Stomach smooth muscle (tissue), 2 donors: Measurements from ENCODE around the gene ANGPT4.

Source experiments
- H3K27ac ChIP-seq: one replicate; pipeline ENCODE4 v1.7.0; 2013; ENCODE audit warnings: mild to moderate bottlenecking, low read length, inconsistent platforms
- H3K27me3 ChIP-seq, 2 donors: one replicate each; pipeline ENCODE4 v1.7.0; 2013; ENCODE audit warnings: low read length in 2 of 2; ENCODE audit not compliant: insufficient read depth in 2 of 2, control insufficient read depth in 1 of 2
- H3K36me3 ChIP-seq, 2 donors: one replicate each; pipeline ENCODE4 v1.7.0; 2013; ENCODE audit warnings: low read length in 2 of 2; ENCODE audit not compliant: control insufficient read depth in 2 of 2, insufficient read depth in 2 of 2
- H3K4me1 ChIP-seq: one replicate; pipeline ENCODE4 v1.7.0; 2013; ENCODE audit warnings: low read length; ENCODE audit not compliant: control insufficient read depth, insufficient read depth
- H3K4me3 ChIP-seq, 2 donors: one replicate each; pipeline ENCODE4 v1.7.0; 2013; ENCODE audit warnings: low read length in 2 of 2
- H3K9ac ChIP-seq, 2 donors: one replicate each; pipeline ENCODE4 v1.7.0; 2013; ENCODE audit warnings: low read length in 2 of 2, mild to moderate bottlenecking in 1 of 2
- H3K9me3 ChIP-seq, 2 donors: one replicate each; pipeline ENCODE4 v1.7.0; 2013; ENCODE audit warnings: low read length in 2 of 2; ENCODE audit not compliant: control insufficient read depth in 2 of 2
- donor health status: healthy.
- donor health status: Pancreatic carcinoma.

Gene ANGPT4

DNA sequence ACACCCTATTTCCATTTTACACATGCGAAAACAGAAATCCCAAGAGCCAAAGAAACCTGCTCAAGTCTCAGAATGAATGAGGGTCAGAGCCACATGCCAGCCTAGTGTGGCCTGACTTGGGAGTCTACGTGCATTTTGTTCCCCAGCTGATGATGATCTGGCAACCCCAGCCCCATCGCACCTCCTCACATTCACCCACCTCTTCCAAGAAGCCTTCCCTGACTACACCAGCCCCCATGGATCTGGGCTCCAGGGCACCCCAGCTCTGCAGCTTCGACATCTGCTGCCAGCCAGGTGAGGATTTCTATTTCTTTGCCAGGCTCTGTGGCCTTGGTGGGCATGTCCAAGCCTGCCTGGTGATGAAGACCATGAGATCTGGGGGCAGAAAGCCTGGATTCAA is 41.0 kb downstream of the ANGPT4 start:
- H3K27ac ChIP-seq, result no peak overlapping the region
- H3K36me3 ChIP-seq, result no peaks in the 10 kb centered on the region
- no peaks in the 10 kb centered on the region for H3K9me3 ChIP-seq
- H3K4me1 ChIP-seq, result no peaks in the 10 kb centered on the region
- H3K27me3 ChIP-seq, result peaks cover 5 to 6% of the 10 kb centered on the region in 2 donors
- H3K4me3 ChIP-seq, result no peak overlapping the region
- H3K9ac ChIP-seq, result no peak overlapping the region

GRCh38 chr20:873875-874607 is 42.1 kb downstream of the ANGPT4 start:
- H3K9ac ChIP-seq, result no peak overlapping the region
- no peak overlapping the region for H3K27ac ChIP-seq
- peaks cover 5 to 11% of the 10 kb centered on the region in 2 donors for H3K27me3 ChIP-seq
- no peaks in the 10 kb centered on the region for H3K36me3 ChIP-seq
- H3K9me3 ChIP-seq, result no peaks in the 10 kb centered on the region
- H3K4me3 ChIP-seq, result no peak overlapping the region
- H3K4me1 ChIP-seq, result no peaks in the 10 kb centered on the region

DNA sequence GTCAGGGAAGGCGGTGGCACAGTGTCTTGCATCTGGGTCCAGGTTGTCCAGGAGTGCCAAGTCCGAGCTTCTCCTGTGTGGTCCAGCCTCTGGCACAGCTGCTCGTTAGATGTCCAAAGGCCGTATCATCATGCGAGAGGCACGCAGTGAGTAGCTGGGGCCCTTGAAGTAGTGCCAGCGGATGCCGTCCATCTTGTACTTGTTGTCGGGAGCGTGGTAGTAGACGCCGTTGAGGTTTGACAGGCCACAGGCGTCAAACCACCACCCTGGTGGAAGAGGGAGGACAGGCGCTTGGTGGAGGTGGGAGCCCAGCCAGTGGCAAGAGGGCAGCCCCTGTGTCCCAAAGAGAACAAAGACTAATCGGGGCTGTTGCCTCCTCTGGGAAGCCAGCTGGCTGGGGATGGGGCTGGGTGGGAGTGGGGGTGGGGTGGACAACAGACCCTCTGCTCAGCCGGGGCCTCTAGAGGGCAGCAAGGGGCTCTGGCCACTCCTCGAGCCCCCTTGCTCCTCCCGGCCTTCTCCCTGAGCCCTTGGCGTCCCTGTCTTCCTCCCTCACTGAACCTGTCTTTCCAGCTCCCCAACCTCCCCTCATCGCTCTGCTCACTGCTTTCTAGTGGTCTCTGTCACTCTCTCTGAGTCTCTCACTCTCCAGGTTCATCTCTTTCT is 43.1 kb downstream of the ANGPT4 start:
- H3K4me1 ChIP-seq, result no peaks in the 10 kb centered on the region
- no peak overlapping the region for H3K9ac ChIP-seq
- H3K27me3 ChIP-seq, result peaks cover 5 to 11% of the 10 kb centered on the region in 2 donors
- H3K4me3 ChIP-seq, result no peak overlapping the region
- H3K27ac ChIP-seq, result no peak overlapping the region
- H3K36me3 ChIP-seq, result no peaks in the 10 kb centered on the region
- H3K9me3 ChIP-seq, result no peaks in the 10 kb centered on the region

- Histone ChIP-seq H3K4me3 (no peak overlapping the region), H3K27ac (no peak overlapping the region), H3K4me1 (no peaks in the 10 kb centered on the region), H3K27me3 (peaks cover 5 to 11% of the 10 kb centered on the region in 2 donors), H3K9me3 (no peaks in the 10 kb centered on the region), H3K9ac (no peak overlapping the region), H3K36me3 (no peaks in the 10 kb centered on the region)
Measured at GRCh38 chr20:871948-872347, 44.2 kb downstream of the ANGPT4 start.

DNA sequence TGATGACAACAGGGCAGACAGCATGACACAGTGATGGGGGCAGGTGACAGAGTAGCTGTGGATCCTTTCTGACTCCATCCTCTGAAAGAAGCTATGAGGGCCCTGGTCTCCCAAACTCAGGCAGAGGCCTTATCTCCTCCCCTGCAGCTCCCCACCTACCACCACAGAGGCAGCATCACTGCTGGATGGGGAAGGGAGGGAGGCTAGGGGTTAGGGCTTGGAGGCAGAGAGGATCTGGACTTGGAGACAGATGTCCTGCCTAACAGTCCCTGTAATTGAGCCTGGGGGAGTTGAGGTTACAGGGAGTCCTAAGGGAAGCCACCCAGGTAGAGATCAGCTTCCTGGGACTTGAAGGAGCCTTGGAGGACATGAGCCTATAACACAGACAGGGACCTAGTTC is 44.7 kb downstream of the ANGPT4 start:
- H3K4me3 ChIP-seq, result no peak overlapping the region
- peaks cover 5 to 11% of the 10 kb centered on the region in 2 donors for H3K27me3 ChIP-seq
- H3K9me3 ChIP-seq, result no peaks in the 10 kb centered on the region
- H3K27ac ChIP-seq, result no peak overlapping the region
- no peak overlapping the region for H3K9ac ChIP-seq
- no peaks in the 10 kb centered on the region for H3K36me3 ChIP-seq
- H3K4me1 ChIP-seq, result no peaks in the 10 kb centered on the region

DNA sequence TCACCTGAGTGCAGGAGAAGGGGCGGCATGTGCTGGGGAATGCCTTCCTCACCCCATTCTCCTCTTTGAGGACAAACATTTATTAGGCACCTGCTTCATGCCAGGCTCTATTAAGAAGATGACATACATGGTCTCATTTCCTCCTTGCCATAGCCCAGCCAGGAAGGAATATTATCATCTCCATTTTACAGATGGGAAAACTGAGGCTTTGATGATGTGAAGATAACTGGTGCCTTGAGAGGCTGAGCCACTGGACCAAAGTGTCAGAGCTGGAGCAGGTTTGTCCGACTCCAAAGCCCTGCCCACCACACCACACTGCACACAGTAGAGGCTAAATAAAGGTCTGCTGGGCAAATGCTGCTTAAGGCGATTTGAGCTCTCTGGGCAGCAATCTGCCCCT is 45.4 kb downstream of the ANGPT4 start:
- H3K36me3 ChIP-seq, result no peaks in the 10 kb centered on the region
- H3K9ac ChIP-seq, result no peak overlapping the region
- H3K4me3 ChIP-seq, result no peak overlapping the region
- H3K27me3 ChIP-seq, result peaks cover 5 to 11% of the 10 kb centered on the region in 2 donors
- H3K4me1 ChIP-seq, result no peaks in the 10 kb centered on the region
- no peaks in the 10 kb centered on the region for H3K9me3 ChIP-seq
- H3K27ac ChIP-seq, result no peak overlapping the region

GRCh38 chr20:869606-870005 is 46.5 kb downstream of the ANGPT4 start:
- Histone ChIP-seq H3K27ac (no peak overlapping the region), H3K4me3 (no peak overlapping the region), H3K9ac (no peak overlapping the region)

DNA sequence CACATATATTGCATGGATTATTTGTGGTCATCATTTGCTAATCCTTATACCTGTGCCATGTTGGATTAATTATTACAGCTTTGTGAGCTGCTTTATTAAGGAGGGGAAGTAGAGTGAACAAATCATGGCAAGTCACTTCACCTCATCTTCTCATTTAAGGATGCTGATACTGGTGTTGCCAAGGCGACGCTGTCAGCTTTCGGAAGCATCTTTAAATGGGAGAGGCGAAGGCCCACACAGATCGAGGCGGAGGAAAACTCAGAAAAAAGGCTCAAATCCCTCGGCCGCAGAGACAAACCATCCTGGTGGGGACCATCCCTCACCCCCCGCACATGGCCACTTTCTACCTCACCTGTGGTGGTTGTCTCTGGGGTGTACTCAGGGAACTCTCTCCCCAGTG is 47.9 kb downstream of the ANGPT4 start:
- Histone ChIP-seq H3K4me1 (no peaks in the 10 kb centered on the region), H3K9ac (no peak overlapping the region), H3K27me3 (peaks cover 0 to 15% of the 10 kb centered on the region in 2 donors), H3K36me3 (no peaks in the 10 kb centered on the region), H3K9me3 (peaks cover 0 to 2% of the 10 kb centered on the region in 2 donors), H3K27ac (no peak overlapping the region), H3K4me3 (no peak overlapping the region)

More at GRCh38 chr20:869606-870005, 46.5 kb downstream of the ANGPT4 start:
- Histone ChIP-seq H3K36me3 (no peaks in the 10 kb centered on the region), H3K27me3 (peaks cover 5 to 14% of the 10 kb centered on the region in 2 donors), H3K9me3 (peaks cover 0 to 2% of the 10 kb centered on the region in 2 donors), H3K4me1 (no peaks in the 10 kb centered on the region)

GRCh38 chr20:865440-865839 is 50.7 kb downstream of the ANGPT4 start:
- Histone ChIP-seq H3K27me3 (peaks cover 0 to 9% of the 10 kb centered on the region in 2 donors), H3K9ac (no peak overlapping the region), H3K4me3 (no peak overlapping the region), H3K27ac (no peak overlapping the region), H3K4me1 (no peaks in the 10 kb centered on the region), H3K9me3 (peaks cover 0 to 2% of the 10 kb centered on the region in 2 donors), H3K36me3 (no peaks in the 10 kb centered on the region)

- Histone ChIP-seq H3K9ac (no peak overlapping the region), H3K4me1 (no peaks in the 10 kb centered on the region), H3K9me3 (peaks cover 0 to 2% of the 10 kb centered on the region in 2 donors), H3K36me3 (no peaks in the 10 kb centered on the region), H3K27ac (no peak overlapping the region), H3K4me3 (no peak overlapping the region), H3K27me3 (peaks cover 0 to 4% of the 10 kb centered on the region in 2 donors)
Measured at GRCh38 chr20:860891-861290, 55.2 kb downstream of the ANGPT4 start.

GRCh38 chr20:859751-860231 is 56.3 kb downstream of the ANGPT4 start:
- H3K4me3 ChIP-seq, result no peak overlapping the region
- no peak overlapping the region for H3K27ac ChIP-seq
- no peaks in the 10 kb centered on the region for H3K4me1 ChIP-seq
- no peak overlapping the region for H3K9ac ChIP-seq
- H3K36me3 ChIP-seq, result no peaks in the 10 kb centered on the region
- no peaks in the 10 kb centered on the region for H3K9me3 ChIP-seq
- H3K27me3 ChIP-seq, result peaks cover 0 to 2% of the 10 kb centered on the region in 2 donors
